Ishikawa (cell line): ENCODE data around the gene SIGLEC12.

Experiments
- CEBPB ChIP-seq: IDR thresholded peaks from 2 replicates; pipeline ENCODE4 v1.6.1; 2012
- CREB1 ChIP-seq: IDR thresholded peaks from 2 replicates; pipeline ENCODE4 v1.6.1; 2012; ENCODE audit warnings: low read depth
- EGR1 ChIP-seq: IDR thresholded peaks from 2 replicates; pipeline ENCODE4 v1.6.1; 2012
- EP300 ChIP-seq: IDR thresholded peaks from 2 replicates; pipeline ENCODE4 v1.6.1; 2012; ENCODE audit warnings: borderline replicate concordance
- FOXM1 ChIP-seq: IDR thresholded peaks from 2 replicates; pipeline ENCODE4 v1.6.1; 2012; ENCODE audit warnings: low read depth, borderline replicate concordance
- NFIC ChIP-seq: IDR thresholded peaks from 2 replicates; pipeline ENCODE4 v1.6.1; 2012
- RAD21 ChIP-seq: IDR thresholded peaks from 2 replicates; pipeline ENCODE4 v1.6.1; 2012; ENCODE audit warnings: low read depth
- TAF1 ChIP-seq: IDR thresholded peaks from 2 replicates; pipeline ENCODE4 v1.6.1; 2012; ENCODE audit warnings: low read depth, mild to moderate bottlenecking
- TCF12 ChIP-seq: IDR thresholded peaks from 2 replicates; pipeline ENCODE4 v1.6.1; 2012; ENCODE audit warnings: low read depth
- TEAD4 ChIP-seq: IDR thresholded peaks from 2 replicates; pipeline ENCODE4 v1.6.1; 2012
- YY1 ChIP-seq: IDR thresholded peaks from 2 replicates; pipeline ENCODE4 v1.6.1; 2012; ENCODE audit warnings: low read depth
- ZBTB7A ChIP-seq: IDR thresholded peaks from 2 replicates; pipeline ENCODE4 v1.6.1; 2012; ENCODE audit warnings: low read depth
- TF ChIP-seq, protein P1 (sequence below): IDR thresholded peaks from 2 replicates; pipeline ENCODE4 v1.6.1; 2012
- TF ChIP-seq, protein P2 (sequence below): IDR thresholded peaks from 2 replicates; pipeline ENCODE4 v1.6.1; 2012
- TF ChIP-seq, protein P3 (sequence below): IDR thresholded peaks from 2 replicates; pipeline ENCODE4 v1.6.1; 2012; ENCODE audit warnings: low read depth, mild to moderate bottlenecking

Gene SIGLEC12

DNA sequence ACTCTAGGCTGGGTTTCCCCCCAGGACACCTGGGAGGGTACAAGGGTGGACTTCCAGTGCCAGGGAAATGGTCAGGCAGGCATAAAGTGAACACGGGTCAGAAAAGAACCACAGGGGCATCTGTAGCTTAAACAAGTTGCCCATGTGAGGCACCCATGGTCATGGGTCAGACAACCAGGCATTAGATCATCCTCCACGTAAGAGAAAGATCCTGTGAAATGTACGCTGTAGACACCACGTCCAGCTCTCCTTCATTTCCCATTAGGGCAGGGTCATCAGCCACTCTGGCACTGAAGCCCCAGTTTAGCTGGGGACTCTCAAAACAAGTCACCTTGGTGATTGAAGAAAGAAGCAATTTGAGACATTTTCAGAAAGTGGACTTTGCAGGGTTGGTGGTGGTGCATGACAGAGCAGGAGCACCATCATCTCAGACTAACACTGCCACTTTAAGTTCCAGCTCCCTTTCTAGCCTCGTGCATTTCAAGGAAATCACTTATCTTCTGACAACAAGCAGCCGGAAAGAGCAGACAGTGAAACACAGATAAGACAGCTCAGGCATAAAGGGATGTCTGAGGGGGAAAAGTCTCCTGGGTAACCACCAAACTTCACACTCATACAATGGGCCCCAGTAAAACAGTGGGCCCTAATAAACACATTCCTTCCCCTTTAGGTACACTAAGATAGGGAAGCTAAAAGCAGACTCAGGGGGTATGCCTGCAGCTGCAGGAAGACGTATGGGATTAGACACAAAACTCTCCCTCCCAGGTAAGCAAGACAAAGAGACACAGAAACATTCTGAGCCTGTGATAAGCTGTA is 46.0 kb upstream of the SIGLEC12 start:
- no peak for TF ChIP-seq EGR1
- no peak for TF ChIP-seq CREB1
- no peak for TF ChIP-seq YY1
- TF ChIP-seq, protein P1, sequence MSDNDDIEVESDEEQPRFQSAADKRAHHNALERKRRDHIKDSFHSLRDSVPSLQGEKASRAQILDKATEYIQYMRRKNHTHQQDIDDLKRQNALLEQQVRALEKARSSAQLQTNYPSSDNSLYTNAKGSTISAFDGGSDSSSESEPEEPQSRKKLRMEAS: no peak
- TF ChIP-seq RAD21: no peak
- TF ChIP-seq EP300: no peak
- TF ChIP-seq NFIC: no peak
- TF ChIP-seq, protein P2, sequence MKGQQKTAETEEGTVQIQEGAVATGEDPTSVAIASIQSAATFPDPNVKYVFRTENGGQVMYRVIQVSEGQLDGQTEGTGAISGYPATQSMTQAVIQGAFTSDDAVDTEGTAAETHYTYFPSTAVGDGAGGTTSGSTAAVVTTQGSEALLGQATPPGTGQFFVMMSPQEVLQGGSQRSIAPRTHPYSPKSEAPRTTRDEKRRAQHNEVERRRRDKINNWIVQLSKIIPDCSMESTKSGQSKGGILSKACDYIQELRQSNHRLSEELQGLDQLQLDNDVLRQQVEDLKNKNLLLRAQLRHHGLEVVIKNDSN: no peak
- TF ChIP-seq TEAD4: no peak
- TF ChIP-seq CEBPB: no peak
- TF ChIP-seq ZBTB7A: no peak
- TF ChIP-seq FOXM1: no peak
- TF ChIP-seq TAF1: no peak
- TF ChIP-seq, protein P3, sequence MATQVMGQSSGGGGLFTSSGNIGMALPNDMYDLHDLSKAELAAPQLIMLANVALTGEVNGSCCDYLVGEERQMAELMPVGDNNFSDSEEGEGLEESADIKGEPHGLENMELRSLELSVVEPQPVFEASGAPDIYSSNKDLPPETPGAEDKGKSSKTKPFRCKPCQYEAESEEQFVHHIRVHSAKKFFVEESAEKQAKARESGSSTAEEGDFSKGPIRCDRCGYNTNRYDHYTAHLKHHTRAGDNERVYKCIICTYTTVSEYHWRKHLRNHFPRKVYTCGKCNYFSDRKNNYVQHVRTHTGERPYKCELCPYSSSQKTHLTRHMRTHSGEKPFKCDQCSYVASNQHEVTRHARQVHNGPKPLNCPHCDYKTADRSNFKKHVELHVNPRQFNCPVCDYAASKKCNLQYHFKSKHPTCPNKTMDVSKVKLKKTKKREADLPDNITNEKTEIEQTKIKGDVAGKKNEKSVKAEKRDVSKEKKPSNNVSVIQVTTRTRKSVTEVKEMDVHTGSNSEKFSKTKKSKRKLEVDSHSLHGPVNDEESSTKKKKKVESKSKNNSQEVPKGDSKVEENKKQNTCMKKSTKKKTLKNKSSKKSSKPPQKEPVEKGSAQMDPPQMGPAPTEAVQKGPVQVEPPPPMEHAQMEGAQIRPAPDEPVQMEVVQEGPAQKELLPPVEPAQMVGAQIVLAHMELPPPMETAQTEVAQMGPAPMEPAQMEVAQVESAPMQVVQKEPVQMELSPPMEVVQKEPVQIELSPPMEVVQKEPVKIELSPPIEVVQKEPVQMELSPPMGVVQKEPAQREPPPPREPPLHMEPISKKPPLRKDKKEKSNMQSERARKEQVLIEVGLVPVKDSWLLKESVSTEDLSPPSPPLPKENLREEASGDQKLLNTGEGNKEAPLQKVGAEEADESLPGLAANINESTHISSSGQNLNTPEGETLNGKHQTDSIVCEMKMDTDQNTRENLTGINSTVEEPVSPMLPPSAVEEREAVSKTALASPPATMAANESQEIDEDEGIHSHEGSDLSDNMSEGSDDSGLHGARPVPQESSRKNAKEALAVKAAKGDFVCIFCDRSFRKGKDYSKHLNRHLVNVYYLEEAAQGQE: no peak
- no peak for TF ChIP-seq TCF12

DNA sequence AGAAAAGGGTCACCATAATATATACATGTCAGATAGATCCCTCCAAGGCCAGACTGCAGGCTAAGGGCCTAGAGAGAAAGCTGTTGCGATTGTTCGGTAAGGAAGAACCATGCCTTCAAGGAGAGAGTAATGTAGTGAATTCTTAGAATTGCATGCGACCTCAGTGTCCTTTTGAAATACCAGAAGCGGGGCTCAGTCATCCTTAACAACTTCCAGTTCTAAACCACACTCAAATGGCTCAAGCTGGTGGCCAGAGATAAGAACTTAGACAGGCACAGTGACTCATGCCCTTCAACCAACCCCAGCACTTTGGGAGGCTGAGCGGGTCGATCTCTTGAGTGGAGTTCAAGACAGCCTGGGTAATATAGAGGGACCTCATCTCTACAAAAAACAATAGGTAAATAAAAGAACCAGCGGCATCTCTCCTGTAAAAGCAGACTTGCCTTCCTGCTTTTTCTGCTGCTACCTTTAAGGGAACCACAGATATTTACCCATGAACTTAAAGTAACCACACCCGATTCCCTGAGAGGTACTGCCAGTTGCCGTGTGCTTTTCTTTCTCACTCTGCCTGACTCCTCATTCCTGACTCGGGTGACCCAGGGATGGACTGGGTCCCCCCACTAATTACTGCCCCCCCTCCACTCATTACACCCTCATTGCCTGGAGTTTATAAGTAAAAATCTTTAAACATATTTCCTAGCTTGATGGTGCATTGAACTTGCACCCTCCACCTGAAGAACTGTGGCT is 45.2 kb upstream of the SIGLEC12 start:
- TF ChIP-seq EP300 (no peak), NFIC (no peak), RAD21 (no peak), EGR1 (no peak), YY1 (no peak), ZBTB7A (no peak), TCF12 (no peak), TEAD4 (no peak), FOXM1 (no peak)
- TF ChIP-seq, protein P2: no peak
- TF ChIP-seq, protein P1: no peak

DNA sequence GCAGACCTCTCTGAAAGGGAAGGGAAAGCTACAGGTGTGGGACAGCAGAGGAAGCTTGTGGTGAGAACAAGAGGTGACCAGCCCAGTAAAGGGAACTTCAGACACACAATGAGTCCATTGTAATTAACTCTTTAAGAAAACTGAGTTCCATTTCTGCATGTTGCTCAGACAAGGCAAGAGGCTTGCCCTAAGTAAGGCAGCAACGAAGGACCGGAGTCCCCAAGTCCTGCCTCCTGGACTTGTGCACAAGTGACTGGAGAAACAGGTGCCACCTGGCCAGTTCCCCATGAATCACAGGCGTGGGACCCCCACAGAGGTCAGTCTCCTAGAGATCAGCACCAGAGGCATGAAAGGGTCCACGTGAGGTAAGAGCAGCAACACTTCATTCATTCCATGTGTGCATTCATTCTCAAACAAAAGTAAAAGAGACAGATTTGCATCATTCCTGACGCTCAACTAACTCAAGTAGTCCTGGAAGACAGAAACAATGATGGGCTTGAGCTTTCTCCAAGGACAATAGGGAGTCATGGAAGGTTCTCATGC is 44.6 kb upstream of the SIGLEC12 start:
- no peak for TF ChIP-seq RAD21
- no peak for TF ChIP-seq EGR1
- no peak for TF ChIP-seq CREB1
- TF ChIP-seq CEBPB: no peak
- no peak for TF ChIP-seq TCF12
- TF ChIP-seq, protein P1: no peak
- TF ChIP-seq FOXM1: no peak
- TF ChIP-seq YY1: no peak
- no peak for TF ChIP-seq ZBTB7A
- no peak for TF ChIP-seq NFIC
- no peak for TF ChIP-seq TAF1
- TF ChIP-seq, protein P3: no peak
- no peak for TF ChIP-seq EP300
- TF ChIP-seq, protein P2: no peak
- no peak for TF ChIP-seq TEAD4

DNA sequence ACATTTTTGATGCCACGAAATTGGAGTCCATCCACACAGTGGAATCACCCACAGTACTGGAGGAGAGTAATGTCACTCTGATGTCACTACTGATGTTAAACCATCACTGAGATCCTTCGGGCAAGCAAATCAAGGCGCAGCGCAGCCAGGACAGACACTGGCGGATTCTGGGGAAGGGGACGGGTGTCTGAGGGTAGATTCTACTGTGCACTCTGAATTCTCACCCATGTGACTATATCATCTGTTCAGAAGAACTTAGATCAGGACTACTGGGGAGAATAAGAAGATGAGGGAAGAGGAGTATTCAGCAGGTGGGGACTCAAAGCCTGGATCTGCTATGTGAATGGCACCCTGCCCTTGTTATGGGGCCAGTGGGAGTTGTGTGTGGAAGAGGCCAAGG is 42.4 kb upstream of the SIGLEC12 start:
- TF ChIP-seq EP300: no peak
- no peak for TF ChIP-seq FOXM1
- no peak for TF ChIP-seq NFIC
- TF ChIP-seq EGR1: no peak
- TF ChIP-seq ZBTB7A: no peak
- no peak for TF ChIP-seq TAF1
- TF ChIP-seq TCF12: no peak
- TF ChIP-seq CREB1: no peak
- TF ChIP-seq, protein P2: no peak
- TF ChIP-seq RAD21: no peak
- no peak for TF ChIP-seq CEBPB
- TF ChIP-seq, protein P1: no peak
- no peak for TF ChIP-seq TEAD4
- TF ChIP-seq YY1: no peak
- TF ChIP-seq, protein P3: no peak
